ENCODE results near the gene TRIM45. TPM values are rescaled to one million over a fixed set of nuclear protein-coding genes. Genes with fewer than 3 reads are reported as not detected.
"Not testable (repeated sequence)": the region's sequence is repeated elsewhere in the genome, so short reads cannot be mapped to it uniquely, and the experiment has no call there.

TRIM45 gene
- total RNA-seq, 1 donor from 2014 or later: 0.25 TPM

- intact Hi-C loops (cut with micrococcal nuclease): no loop called here
These were observed 16.6 kb downstream of the TRIM45 start for GRCh38 chr1:117104986-117105385.

GRCh38 chr1:117101858-117102257, 19.7 kb downstream of the TRIM45 start:
- intact Hi-C loops (cut with micrococcal nuclease): not testable (repeated sequence)

GRCh38 chr1:117101334-117101733, 20.2 kb downstream of the TRIM45 start:
- intact Hi-C loops (cut with micrococcal nuclease): no loop called here

- intact Hi-C loops (cut with micrococcal nuclease): no loop called here
These were observed 23.2 kb downstream of the TRIM45 start for GRCh38 chr1:117098287-117098890.

GRCh38 chr1:117097443-117097842, 24.1 kb downstream of the TRIM45 start:
- intact Hi-C loops (cut with micrococcal nuclease): no loop called here

GRCh38 chr1:117096951-117097408, 24.6 kb downstream of the TRIM45 start:
- intact Hi-C loops (cut with micrococcal nuclease): no loop called here

- intact Hi-C loops (cut with micrococcal nuclease): loop anchor here (1.0 to 2.0 kb wide), 3 partner anchors 26 to 34 kb away; partner anchors contain the start of genes TRIM45 and TTF2
These were observed 26.5 kb downstream of the TRIM45 start for GRCh38 chr1:117094841-117095604.

- intact Hi-C loops (cut with micrococcal nuclease): loop anchor here (1.0 to 2.0 kb wide), 3 partner anchors 27 to 33 kb away; partner anchors contain the start of genes TRIM45 and TTF2
These were observed 27.5 kb downstream of the TRIM45 start for GRCh38 chr1:117093870-117094621.

- intact Hi-C loops (cut with micrococcal nuclease): no loop called here
These were observed 28.4 kb downstream of the TRIM45 start for GRCh38 chr1:117093091-117093534.

GRCh38 chr1:117092594-117092993, 29.0 kb downstream of the TRIM45 start:
- intact Hi-C loops (cut with micrococcal nuclease): no loop called here

- intact Hi-C loops (cut with micrococcal nuclease): no loop called here
These were observed 31.6 kb downstream of the TRIM45 start for GRCh38 chr1:117089996-117090395.

GRCh38 chr1:117087686-117088085, 33.9 kb downstream of the TRIM45 start:
- intact Hi-C loops (cut with micrococcal nuclease): no loop called here

- intact Hi-C loops (cut with micrococcal nuclease): no loop called here
These were observed 37.3 kb downstream of the TRIM45 start for GRCh38 chr1:117084231-117084630.

- intact Hi-C loops (cut with micrococcal nuclease): no loop called here
These were observed 41.8 kb downstream of the TRIM45 start for GRCh38 chr1:117079737-117080136.

- intact Hi-C loops (cut with micrococcal nuclease): no loop called here
These were observed 44.3 kb downstream of the TRIM45 start for GRCh38 chr1:117077267-117077666.

GRCh38 chr1:117076648-117077047, 44.9 kb downstream of the TRIM45 start:
- intact Hi-C loops (cut with micrococcal nuclease): no loop called here

GRCh38 chr1:117070124-117070523, 51.4 kb downstream of the TRIM45 start:
- intact Hi-C loops (cut with micrococcal nuclease): no loop called here

- intact Hi-C loops (cut with micrococcal nuclease): loop anchor here (2.0 to 10.0 kb wide), 3 partner anchors 213 to 689 kb away; no protein-coding TSS in a partner anchor
These were observed 52.2 kb downstream of the TRIM45 start for GRCh38 chr1:117069220-117069844.

GRCh38 chr1:117068580-117068979, 53.0 kb downstream of the TRIM45 start:
- intact Hi-C loops (cut with micrococcal nuclease): loop anchor here (1.0 to 10.0 kb wide), 5 partner anchors 60 to 827 kb away; no protein-coding TSS in a partner anchor

GRCh38 chr1:117067533-117068370, 53.8 kb downstream of the TRIM45 start:
- intact Hi-C loops (cut with micrococcal nuclease): loop anchor here (1.0 to 10.0 kb wide), 6 partner anchors 27 to 828 kb away; no protein-coding TSS in a partner anchor

Data from T-helper 1 cell treated with Interleukin-12 subunit alpha and Interleukin-12 subunit beta and Interleukin-4 antibody, amounts not matched to agents 30 ng/mL and 1 ng/mL, for 36 hours (primary cell).